ENCODE results near the gene COTL1. TPM values are rescaled to one million over a fixed set of nuclear protein-coding genes. Genes with fewer than 3 reads are reported as not detected.
A peak's percentile ranks its signal among the peaks of the same experiment; 100 is the strongest.

COTL1 gene
- total and polyA plus RNA-seq, 3 experiments from 2014 or later = 373 to 653 (median 388) TPM

DNA sequence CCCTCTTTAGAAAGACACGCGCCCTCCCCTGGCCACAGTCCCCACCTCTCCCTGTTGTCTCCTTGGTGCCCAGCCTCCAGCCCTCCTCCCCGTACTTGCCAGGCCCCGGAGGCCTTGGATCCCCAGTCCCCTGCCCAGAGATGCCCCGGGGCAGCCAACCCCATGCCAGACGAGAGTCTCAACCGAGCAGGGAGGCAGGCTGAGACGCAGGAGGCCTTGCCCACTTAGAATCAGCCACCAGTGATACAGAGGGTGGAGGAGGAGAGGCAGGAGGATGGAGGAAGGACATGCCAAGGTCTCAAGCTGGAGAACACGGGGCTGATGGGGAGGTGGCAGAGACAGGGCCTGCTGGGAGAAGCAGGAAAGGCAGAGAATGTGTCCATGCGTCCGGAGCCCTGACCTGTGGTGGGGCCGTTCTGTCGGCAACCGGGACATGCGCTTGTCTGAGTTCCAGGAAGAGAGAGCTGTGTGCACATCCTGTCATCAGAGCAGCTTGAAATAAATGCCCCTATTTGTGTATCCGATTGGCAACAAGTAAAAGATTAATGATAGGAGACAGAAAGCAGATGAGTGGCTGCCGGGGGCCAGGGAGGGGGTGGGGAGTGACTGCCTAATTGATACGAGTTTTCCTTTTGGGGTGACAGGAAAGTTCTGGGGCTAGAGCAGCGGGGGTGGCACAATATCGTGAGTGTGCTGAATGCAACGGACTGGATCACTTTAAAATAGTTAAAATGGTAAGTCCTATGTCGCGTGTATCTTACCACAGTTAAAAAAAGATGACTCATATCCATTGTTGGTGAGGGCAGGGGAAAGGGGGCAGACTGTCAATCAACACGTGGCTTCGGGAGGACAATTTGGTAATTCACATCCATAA is 68.7 kb downstream of the COTL1 start:
- peak overlapping the region; percentile 51 for H3K4me3 ChIP-seq (ENCODE audit: low read length)
- H3K4me1 ChIP-seq (ENCODE audit: insufficient read depth, low read length) = peaks cover 68% of the 10 kb centered on the region
- peak; percentile 12 to 74 (median 49) for DNase-seq
- ChIA-PET CTCF (interaction anchor here (0.6 to 2.6 kb wide), 11 partner anchors 10 to 172 kb away, joined by 3 to 11 read pairs (median 4); no protein-coding TSS in a partner anchor), POLR2A (interaction anchor here (0.6 to 2.1 kb wide), 15 partner anchors 21 to 1460 kb away, joined by 3 to 24 read pairs (median 4); no protein-coding TSS in a partner anchor)
- Mint-ChIP-seq H3K36me3 (peaks cover 0 to 15% (median 0%) of the 10 kb centered on the region in 3 donors), H3K4me3 (peak overlapping the region; percentile 85 to 94 (median 89)), H3K9me3 (peaks cover 0 to under 1% (median 0%) of the 10 kb centered on the region in 5 donors), H3K4me1 (peaks cover 49 to 79% (median 61%) of the 10 kb centered on the region in 3 donors), H3K27me3 (no peaks in the 10 kb centered on the region), H3K27ac (peak overlapping the region; percentile 95 to 100 (median 97))
- no peaks in the 10 kb centered on the region for H3K36me3 ChIP-seq (ENCODE audit: insufficient read depth, low read length)
- peak overlapping the region; percentile 75 for H3K27ac ChIP-seq (ENCODE audit: low read depth, low read length)
- H3K9me3 ChIP-seq (ENCODE audit: low read length) = no peaks in the 10 kb centered on the region
- H3K27me3 ChIP-seq (ENCODE audit: insufficient read depth, low read length, poor library complexity, severe bottlenecking) = no peaks in the 10 kb centered on the region

DNA sequence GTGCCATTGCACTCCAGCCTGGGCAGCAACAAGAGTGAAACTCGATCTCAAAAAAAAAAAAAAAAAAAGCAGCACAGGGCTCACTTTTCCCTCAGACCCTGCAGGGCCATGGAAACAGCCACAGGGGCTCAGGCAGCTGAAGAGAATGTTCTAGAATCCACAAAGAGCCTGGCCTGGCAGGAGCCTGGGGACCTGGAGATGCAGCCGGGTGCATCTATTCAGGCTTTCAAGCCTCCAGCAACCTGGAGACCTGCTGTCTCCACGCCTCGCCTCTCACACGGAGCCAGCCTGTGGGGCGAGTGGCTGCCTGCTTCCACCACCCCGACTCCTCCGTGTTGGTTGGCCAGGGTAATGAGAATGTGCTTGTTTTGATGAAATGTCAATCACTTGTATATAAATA is 69.4 kb downstream of the COTL1 start:
- peaks cover 0 to 2% (median 0%) of the 10 kb centered on the region in 5 donors for H3K9me3 Mint-ChIP-seq
- DNase-seq = no peak
- peak overlapping the region in 7 of 8 donors; percentile 95 to 100 (median 97) for H3K27ac Mint-ChIP-seq
- H3K4me3 Mint-ChIP-seq = peak overlapping the region in 6 of 7 donors; percentile 85 to 94 (median 89)
- no peaks in the 10 kb centered on the region for H3K27me3 ChIP-seq (ENCODE audit: insufficient read depth, low read length, poor library complexity, severe bottlenecking)
- H3K4me3 ChIP-seq (ENCODE audit: low read length) = peak overlapping the region; percentile 51
- peaks cover 0 to 15% (median 0%) of the 10 kb centered on the region in 3 donors for H3K36me3 Mint-ChIP-seq
- H3K27me3 Mint-ChIP-seq = no peaks in the 10 kb centered on the region
- peaks cover 43 to 76% (median 56%) of the 10 kb centered on the region in 3 donors for H3K4me1 Mint-ChIP-seq
- POLR2A ChIA-PET = interaction anchor here (0.6 to 2.1 kb wide), 7 partner anchors 21 to 103 kb away, joined by 3 to 24 read pairs (median 9); no protein-coding TSS in a partner anchor
- CTCF ChIA-PET = interaction anchor here (0.6 to 2.4 kb wide), 9 partner anchors 21 to 172 kb away, joined by 3 to 11 read pairs (median 3); no protein-coding TSS in a partner anchor
- H3K9me3 ChIP-seq (ENCODE audit: low read length) = no peaks in the 10 kb centered on the region
- H3K36me3 ChIP-seq (ENCODE audit: insufficient read depth, low read length) = no peaks in the 10 kb centered on the region
- H3K4me1 ChIP-seq (ENCODE audit: insufficient read depth, low read length) = peaks cover 62% of the 10 kb centered on the region
- H3K27ac ChIP-seq (ENCODE audit: low read depth, low read length) = peak overlapping the region; percentile 75

DNA sequence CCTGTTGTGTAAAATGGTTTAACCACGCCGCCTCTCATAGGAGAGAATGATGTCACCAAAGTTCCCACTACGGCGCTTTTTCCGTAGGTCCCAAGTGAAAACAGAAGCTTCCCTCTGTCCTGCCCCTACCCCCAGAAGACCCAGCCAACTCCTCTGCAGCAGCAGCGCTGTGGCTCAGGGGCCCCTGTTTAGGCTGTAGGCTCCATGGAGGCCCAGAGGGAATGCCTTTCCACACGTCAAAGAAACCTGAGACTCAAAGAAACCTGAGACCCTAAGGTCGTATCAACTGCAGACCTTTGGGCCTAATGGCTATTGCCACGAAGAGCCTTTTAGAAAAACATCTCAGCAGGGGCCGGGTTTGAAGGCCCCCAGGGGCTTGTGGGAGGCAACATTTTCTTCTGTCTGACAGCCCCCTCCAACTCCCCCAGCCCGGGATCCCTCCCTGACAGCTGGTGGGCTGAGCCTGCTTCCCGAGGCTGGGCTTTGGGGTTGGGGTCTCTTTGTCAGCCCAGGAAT is 70.3 kb downstream of the COTL1 start:
- no peaks in the 10 kb centered on the region for H3K27me3 ChIP-seq (ENCODE audit: insufficient read depth, low read length, poor library complexity, severe bottlenecking)
- H3K4me3 ChIP-seq (ENCODE audit: low read length) = no peak overlapping the region
- H3K9me3 ChIP-seq (ENCODE audit: low read length) = no peaks in the 10 kb centered on the region
- Mint-ChIP-seq H3K4me1 (peaks cover 38 to 70% (median 50%) of the 10 kb centered on the region in 3 donors), H3K27me3 (no peaks in the 10 kb centered on the region), H3K9me3 (peaks cover 0 to 2% (median 0%) of the 10 kb centered on the region in 5 donors), H3K36me3 (peaks cover 0 to 17% (median 0%) of the 10 kb centered on the region in 3 donors), H3K4me3 (peak overlapping the region in 4 of 7 donors; percentile 10 to 39 (median 20)), H3K27ac (peak overlapping the region in 5 of 8 donors; percentile 6 to 100 (median 69))
- H3K27ac ChIP-seq (ENCODE audit: low read depth, low read length) = no peak overlapping the region
- peaks cover 55% of the 10 kb centered on the region for H3K4me1 ChIP-seq (ENCODE audit: insufficient read depth, low read length)
- ChIA-PET CTCF (interaction anchor here (1.1 to 1.2 kb wide), 4 partner anchors 20 to 191 kb away, joined by 3 read pairs; no protein-coding TSS in a partner anchor), POLR2A (interaction anchor here (0.7 to 1.1 kb wide), 3 partner anchors 29 to 61 kb away, joined by 3 to 7 read pairs (median 5); no protein-coding TSS in a partner anchor)
- no peak for DNase-seq
- H3K36me3 ChIP-seq (ENCODE audit: insufficient read depth, low read length) = no peaks in the 10 kb centered on the region

DNA sequence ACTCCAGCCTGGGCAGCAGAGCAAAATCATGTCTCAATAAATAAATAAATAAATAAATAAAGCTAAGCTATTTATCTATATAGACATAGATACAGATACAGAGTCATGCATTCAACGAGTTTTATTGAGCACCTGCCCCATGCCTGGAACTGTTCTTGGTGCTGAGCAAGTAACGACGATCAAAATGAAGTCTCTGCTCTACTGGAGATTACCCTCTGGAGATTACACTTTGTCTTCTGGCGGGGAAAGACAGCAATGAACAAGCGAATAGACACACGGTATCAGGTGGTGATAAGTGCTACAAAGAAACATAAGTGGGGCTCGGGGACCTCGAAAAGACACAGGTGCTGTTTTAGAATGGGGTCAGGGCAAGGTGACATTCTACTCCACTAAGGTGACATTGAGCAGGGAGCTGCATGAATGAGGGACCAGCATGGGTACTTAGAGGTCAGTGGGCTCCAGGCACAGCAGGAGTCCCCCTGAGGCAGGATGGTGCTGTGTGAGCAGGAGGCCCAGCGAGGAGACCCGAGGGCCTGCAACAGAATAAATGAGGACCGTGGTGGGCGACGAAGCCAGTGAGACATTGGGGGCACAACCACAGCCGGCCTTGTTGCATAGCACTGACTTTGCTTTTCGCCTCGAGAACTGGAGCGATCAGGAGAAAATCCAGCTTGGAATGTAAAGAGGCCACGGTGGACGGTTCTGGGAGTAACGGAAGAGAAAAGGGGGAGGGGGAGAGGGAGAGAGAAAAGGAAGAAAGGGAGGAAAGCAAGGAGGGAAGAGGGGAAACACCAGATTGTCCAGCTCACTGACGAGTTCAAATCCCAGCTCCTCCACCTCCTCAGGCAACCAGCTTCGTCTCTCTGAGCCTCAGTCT is 71.0 kb downstream of the COTL1 start:
- H3K27me3 Mint-ChIP-seq = no peaks in the 10 kb centered on the region
- peaks cover 0 to 2% (median 0%) of the 10 kb centered on the region in 5 donors for H3K9me3 Mint-ChIP-seq
- no peaks in the 10 kb centered on the region for H3K27me3 ChIP-seq (ENCODE audit: insufficient read depth, low read length, poor library complexity, severe bottlenecking)
- ChIA-PET POLR2A (interaction anchor here (0.7 to 1.1 kb wide), 2 partner anchors 29 to 61 kb away, joined by 3 to 5 read pairs; no protein-coding TSS in a partner anchor), CTCF (interaction anchor here (1.1 to 1.2 kb wide), 3 partner anchors 19 to 192 kb away, joined by 3 read pairs; no protein-coding TSS in a partner anchor)
- H3K36me3 ChIP-seq (ENCODE audit: insufficient read depth, low read length) = no peaks in the 10 kb centered on the region
- H3K36me3 Mint-ChIP-seq = peaks cover 0 to 16% (median 0%) of the 10 kb centered on the region in 3 donors
- H3K27ac ChIP-seq (ENCODE audit: low read depth, low read length) = no peak overlapping the region
- peaks cover 48% of the 10 kb centered on the region for H3K4me1 ChIP-seq (ENCODE audit: insufficient read depth, low read length)
- H3K4me3 Mint-ChIP-seq = peak overlapping the region in 6 of 7 donors; percentile 5 to 82 (median 42)
- peak overlapping the region in 7 of 8 donors; percentile 46 to 74 (median 57) for H3K27ac Mint-ChIP-seq
- H3K4me1 Mint-ChIP-seq = peaks cover 32 to 68% (median 44%) of the 10 kb centered on the region in 3 donors
- no peaks in the 10 kb centered on the region for H3K9me3 ChIP-seq (ENCODE audit: low read length)
- no peak overlapping the region for H3K4me3 ChIP-seq (ENCODE audit: low read length)
- no peak for DNase-seq

DNA sequence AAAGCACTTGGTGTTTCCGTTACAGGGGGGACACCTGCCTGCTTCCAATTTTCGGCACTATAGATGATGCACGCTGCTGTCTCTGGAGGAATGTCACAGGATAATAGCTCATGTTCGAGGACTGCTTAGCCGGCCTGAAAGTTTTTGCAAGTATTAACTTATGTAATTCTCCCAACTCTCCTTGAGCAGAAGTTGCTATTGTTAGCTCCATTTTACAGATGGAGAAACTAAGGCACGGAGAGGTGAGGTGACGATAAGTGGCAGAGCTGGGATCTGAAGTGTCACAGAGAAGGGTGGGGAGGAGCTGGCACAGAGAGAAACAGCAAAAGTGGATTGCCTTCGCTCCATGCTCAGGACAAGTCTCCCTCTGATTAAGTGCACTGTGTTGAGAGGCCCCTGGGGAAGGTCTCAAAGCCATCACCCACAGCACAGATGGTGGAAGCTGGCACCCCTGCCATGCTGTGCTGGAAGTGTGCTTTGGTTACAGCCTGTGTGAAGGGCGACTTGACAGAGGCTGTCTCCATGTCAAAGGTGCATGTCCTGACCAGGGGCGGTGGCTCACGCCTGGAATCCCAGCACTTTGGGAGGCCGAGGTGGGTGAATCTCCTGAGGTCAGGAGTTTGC is 72.7 kb downstream of the COTL1 start:
- POLR2A ChIA-PET = interaction anchor here (0.5 kb wide), 1 partner anchor 62 kb away, joined by 3 read pairs; no protein-coding TSS in a partner anchor
- no peaks in the 10 kb centered on the region for H3K27me3 Mint-ChIP-seq
- no peak for DNase-seq
- peaks cover 0 to 16% (median 0%) of the 10 kb centered on the region in 3 donors for H3K36me3 Mint-ChIP-seq
- peak overlapping the region in 1 of 7 donors; percentile 13 for H3K4me3 Mint-ChIP-seq
- no peak overlapping the region for H3K4me3 ChIP-seq (ENCODE audit: low read length)
- H3K4me1 ChIP-seq (ENCODE audit: insufficient read depth, low read length) = peaks cover 39% of the 10 kb centered on the region
- no peaks in the 10 kb centered on the region for H3K36me3 ChIP-seq (ENCODE audit: insufficient read depth, low read length)
- H3K9me3 ChIP-seq (ENCODE audit: low read length) = no peaks in the 10 kb centered on the region
- CTCF ChIA-PET = interaction anchor here (1.2 kb wide), 1 partner anchor 26 kb away, joined by 4 read pairs; no protein-coding TSS in a partner anchor
- H3K27ac Mint-ChIP-seq = peak overlapping the region in 4 of 8 donors; percentile 20 to 52 (median 25)
- H3K27me3 ChIP-seq (ENCODE audit: insufficient read depth, low read length, poor library complexity, severe bottlenecking) = no peaks in the 10 kb centered on the region
- H3K27ac ChIP-seq (ENCODE audit: low read depth, low read length) = no peak overlapping the region
- peaks cover 26 to 55% (median 37%) of the 10 kb centered on the region in 3 donors for H3K4me1 Mint-ChIP-seq
- peaks cover 0 to 2% (median 0%) of the 10 kb centered on the region in 5 donors for H3K9me3 Mint-ChIP-seq

DNA sequence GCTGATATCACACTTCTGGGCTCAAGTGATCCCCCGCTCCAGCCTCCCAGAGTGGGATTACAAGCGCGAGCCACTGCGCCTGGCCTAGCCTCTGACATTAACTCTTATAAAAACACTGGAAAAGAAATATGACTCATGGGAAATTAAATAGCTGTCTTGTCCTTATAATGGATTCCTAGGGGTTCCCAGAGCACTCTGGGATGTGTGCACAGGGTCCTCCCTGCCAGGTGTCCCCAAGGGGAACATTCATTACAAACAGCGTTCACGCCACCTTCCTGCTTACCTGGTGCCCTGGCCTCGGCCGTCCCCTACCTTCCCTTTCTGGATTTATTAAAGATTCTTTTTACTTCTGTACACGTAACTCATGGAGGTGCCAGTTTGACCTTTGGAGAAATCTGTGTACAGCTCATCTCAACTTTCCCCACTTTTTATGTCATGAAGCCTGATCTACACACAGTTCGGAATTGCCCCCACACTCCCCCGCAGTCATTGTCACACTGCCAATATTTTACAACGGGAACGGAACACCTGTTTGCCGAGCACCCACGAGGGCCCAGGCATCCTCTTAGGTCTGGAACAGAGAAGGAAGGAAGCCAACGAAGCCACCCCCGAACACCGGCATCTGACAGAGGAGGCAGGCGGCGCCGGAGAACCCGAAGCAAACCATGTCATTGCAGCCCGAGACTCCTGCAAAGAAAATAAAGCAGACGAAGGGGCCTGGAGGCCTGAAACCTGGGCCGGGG is 73.7 kb downstream of the COTL1 start:
- H3K4me1 Mint-ChIP-seq = peaks cover 17 to 45% (median 27%) of the 10 kb centered on the region in 3 donors
- ChIA-PET POLR2A (no interaction called here), CTCF (interaction anchor here (1.2 to 1.7 kb wide), 2 partner anchors 25 to 32 kb away, joined by 3 to 4 read pairs; no protein-coding TSS in a partner anchor)
- Histone ChIP-seq H3K27me3 (ENCODE audit: insufficient read depth, low read length, poor library complexity, severe bottlenecking) (no peaks in the 10 kb centered on the region), H3K36me3 (ENCODE audit: insufficient read depth, low read length) (no peaks in the 10 kb centered on the region), H3K4me3 (ENCODE audit: low read length) (no peak overlapping the region), H3K4me1 (ENCODE audit: insufficient read depth, low read length) (peaks cover 29% of the 10 kb centered on the region), H3K9me3 (ENCODE audit: low read length) (no peaks in the 10 kb centered on the region), H3K27ac (ENCODE audit: low read depth, low read length) (no peak overlapping the region)
- H3K27ac Mint-ChIP-seq = peak overlapping the region in 5 of 8 donors; percentile 3 to 63 (median 34)
- peaks cover 0 to 16% (median 0%) of the 10 kb centered on the region in 3 donors for H3K36me3 Mint-ChIP-seq
- no peaks in the 10 kb centered on the region for H3K27me3 Mint-ChIP-seq
- peaks cover 0 to 2% (median 0%) of the 10 kb centered on the region in 5 donors for H3K9me3 Mint-ChIP-seq
- DNase-seq = peak in 1 of 5 donors; percentile 27
- peak overlapping the region in 2 of 7 donors; percentile 4 to 70 for H3K4me3 Mint-ChIP-seq

Measured in CD8-positive, alpha-beta memory T cell (primary cell).